HG02678 (cell line): ENCODE data around the gene COL9A3.
"Not testable (repeated sequence)": the region's sequence is repeated elsewhere in the genome, so short reads cannot be mapped to it uniquely, and the experiment has no call there.

ENCODE experiments used
- ATAC-seq: cut with Tn5 transposase; IDR thresholded peaks from one replicate; pipeline ENCODE4 v1.9.1; 2021; ENCODE audit warnings: mild to moderate bottlenecking, moderate library complexity; ENCODE audit not compliant: unreplicated experiment

The COL9A3 gene

GRCh38 chr20:62852841-62853240 lies 36.0 kb downstream of the COL9A3 start:
- ATAC-seq: no peak

- ATAC-seq: not testable (repeated sequence)
Observed at GRCh38 chr20:62853304-62853703, 36.5 kb downstream of the COL9A3 start.

- ATAC-seq: no peak
Observed at GRCh38 chr20:62854121-62854520, 37.3 kb downstream of the COL9A3 start.

GRCh38 chr20:62855120-62855519 lies 38.3 kb downstream of the COL9A3 start:
- ATAC-seq: no peak

GRCh38 chr20:62856931-62857619 lies 40.2 kb downstream of the COL9A3 start:
- ATAC-seq: no peak

- ATAC-seq: no peak
Observed at GRCh38 chr20:62858058-62858830, 41.4 kb downstream of the COL9A3 start.

- no peak for ATAC-seq
Observed at GRCh38 chr20:62859721-62860120, 42.9 kb downstream of the COL9A3 start.

GRCh38 chr20:62860391-62860923 lies 43.6 kb downstream of the COL9A3 start:
- ATAC-seq: no peak

- ATAC-seq: peak; percentile 38
Observed at GRCh38 chr20:62860924-62861691, 44.3 kb downstream of the COL9A3 start.

GRCh38 chr20:62861726-62862336 lies 45.0 kb downstream of the COL9A3 start, which contains the start of gene TCFL5:
TCFL5 (minus strand) TSS chr20:62861822; CDS start chr20:62861670, 152 bp downstream.
- peak; percentile 72 for ATAC-seq

GRCh38 chr20:62864207-62864606 lies 47.4 kb downstream of the COL9A3 start:
- no peak for ATAC-seq

- ATAC-seq: no peak
Observed at GRCh38 chr20:62872184-62872847, 55.5 kb downstream of the COL9A3 start.

- ATAC-seq: no peak
Observed at GRCh38 chr20:62872862-62873261, 56.0 kb downstream of the COL9A3 start.

GRCh38 chr20:62873280-62873679 lies 56.4 kb downstream of the COL9A3 start:
- no peak for ATAC-seq

- not testable (repeated sequence) for ATAC-seq
Observed at GRCh38 chr20:62873681-62874031, 56.8 kb downstream of the COL9A3 start.

GRCh38 chr20:62874964-62875344 lies 58.1 kb downstream of the COL9A3 start:
- ATAC-seq: no peak

GRCh38 chr20:62875419-62876361 lies 58.8 kb downstream of the COL9A3 start:
- no peak for ATAC-seq

GRCh38 chr20:62876501-62876901 lies 59.7 kb downstream of the COL9A3 start:
- ATAC-seq: no peak
